Measurements from ENCODE around the gene ORC2. TPM values are rescaled to one million over a fixed set of nuclear protein-coding genes. Genes with fewer than 3 reads are reported as not detected.

Gene ORC2
- total and polyA plus RNA-seq, 10 of the 15 experiments (the other 5 are each of a cell fraction or from before 2014, with no cell fraction given) = 6.1 to 36.9 (median 17.6) TPM

- TF ChIP-seq PKNOX1 (IDR thresholded peaks at IDR 0.05) (no peak), FOXM1 (IDR thresholded peaks at IDR 0.05; ENCODE audit: low read depth, low read length) (no peak), IRF4 (IDR thresholded peaks at IDR 0.05; ENCODE audit: low read depth, low read length) (no peak), SUZ12 (IDR thresholded peaks at IDR 0.05; ENCODE audit: unreplicated experiment) (no peak), TARDBP (IDR thresholded peaks at IDR 0.05; ENCODE audit: borderline replicate concordance) (no peak)
- TF ChIP-seq, protein P1, sequence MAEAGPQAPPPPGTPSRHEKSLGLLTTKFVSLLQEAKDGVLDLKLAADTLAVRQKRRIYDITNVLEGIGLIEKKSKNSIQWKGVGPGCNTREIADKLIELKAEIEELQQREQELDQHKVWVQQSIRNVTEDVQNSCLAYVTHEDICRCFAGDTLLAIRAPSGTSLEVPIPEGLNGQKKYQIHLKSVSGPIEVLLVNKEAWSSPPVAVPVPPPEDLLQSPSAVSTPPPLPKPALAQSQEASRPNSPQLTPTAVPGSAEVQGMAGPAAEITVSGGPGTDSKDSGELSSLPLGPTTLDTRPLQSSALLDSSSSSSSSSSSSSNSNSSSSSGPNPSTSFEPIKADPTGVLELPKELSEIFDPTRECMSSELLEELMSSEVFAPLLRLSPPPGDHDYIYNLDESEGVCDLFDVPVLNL (IDR thresholded peaks at IDR 0.05; ENCODE audit: low read depth, low read length) = no peak
Measured at GRCh38 chr2:200945395-200945729, 18.1 kb downstream of the ORC2 start (continued).

- ChIA-PET RAD21 (ENCODE audit: unreplicated experiment) (interaction anchor here (1.0 to 1.9 kb wide), 3 partner anchors 19 to 123 kb away, joined by 3 to 8 read pairs (median 4); partner anchors contain the start of gene ORC2), POLR2A (interaction anchor here (0.6 to 2.1 kb wide), 3 partner anchors 15 to 158 kb away, joined by 4 to 11 read pairs (median 7); partner anchors contain the start of gene ORC2), SMC1A (ENCODE audit: uncharacterized antibody, unreplicated experiment) (interaction anchor here (0.9 to 2.9 kb wide), 8 partner anchors 9 to 814 kb away, joined by 3 to 7 read pairs (median 4); partner anchors contain the start of gene CASP10), CTCF (interaction anchor here (0.5 to 2.2 kb wide), 11 partner anchors 10 to 411 kb away, joined by 3 to 9 read pairs (median 3); partner anchors contain the start of gene ORC2)
- H3K4me1 ChIP-seq (ENCODE audit: control insufficient read depth, insufficient read depth, low read length) = no peaks in the 10 kb centered on the region
- H4K20me1 ChIP-seq (ENCODE audit: control insufficient read depth, insufficient read depth) = no peaks in the 10 kb centered on the region
- H3K79me2 ChIP-seq (ENCODE audit: control insufficient read depth, insufficient read depth, low read length) = no peaks in the 10 kb centered on the region
- no peak overlapping the region for H3K4me3 ChIP-seq
- H2AFZ ChIP-seq (ENCODE audit: control insufficient read depth, low read depth, low read length) = no peak overlapping the region
- intact Hi-C loops (cut with micrococcal nuclease; ENCODE audit: unreplicated experiment) (no loop called here), in situ Hi-C loops (cut with MboI) (no loop called here)
- no peak overlapping the region for H3K9ac ChIP-seq (ENCODE audit: control insufficient read depth, insufficient read depth, low read length)
- no peak overlapping the region for H3K4me2 ChIP-seq (ENCODE audit: control insufficient read depth, insufficient read depth)
- no TSS peak for BruUV-seq (replicated peaks)
- WGBS (ENCODE audit: insufficient coverage, insufficient replicate concordance, low lambda C conversion rate, missing lambda C conversion rate) = 70% methylated on average over 12 of the region's 12 CpGs
- H3K9me3 ChIP-seq (replicated peaks; ENCODE audit: control insufficient read depth, insufficient read depth, low read length) = no peaks in the 10 kb centered on the region
- no peak for DNase-seq (ENCODE audit: low read depth, low spot score)
- H3K36me3 ChIP-seq (ENCODE audit: control insufficient read depth in 2 of 2, insufficient read depth in 2 of 2, low read length in 1 of 2) = peaks cover 1 to 6% of the 10 kb centered on the region in 2 experiments
- peak; percentile 55 for ATAC-seq
- H3K27me3 ChIP-seq (replicated peaks in 1 of 2; ENCODE audit: control insufficient read depth in 2 of 2, insufficient read depth in 2 of 2, low read length in 1 of 2) = no peaks in the 10 kb centered on the region
- H3K27ac ChIP-seq (ENCODE audit: control insufficient read depth, insufficient read depth) = no peak overlapping the region
- no peak for FAIRE-seq
- TF ChIP-seq WRNIP1 (IDR thresholded peaks at IDR 0.05; ENCODE audit: borderline replicate concordance, low read depth, low read length) (no peak), JUNB (IDR thresholded peaks at IDR 0.05) (peak; percentile 62), KAT2A (conservative IDR thresholded peaks at IDR 0.05; ENCODE audit: control insufficient read depth, low read depth, low read length) (no peak), RFX5 (IDR thresholded peaks at IDR 0.05; ENCODE audit: low read depth, low read length) (no peak), CBFB (IDR thresholded peaks at IDR 0.05; ENCODE audit: low read depth) (no peak), ZNF207 (IDR thresholded peaks at IDR 0.05; ENCODE audit: borderline replicate concordance) (no peak), BRCA1 (IDR thresholded peaks at IDR 0.05; ENCODE audit: low read depth, low read length) (no peak), NR2F1 (conservative IDR thresholded peaks at IDR 0.05) (0 out of 2 replicates have a peak, but pooled peaks have one; percentile 15)
- TF ChIP-seq, protein P2, sequence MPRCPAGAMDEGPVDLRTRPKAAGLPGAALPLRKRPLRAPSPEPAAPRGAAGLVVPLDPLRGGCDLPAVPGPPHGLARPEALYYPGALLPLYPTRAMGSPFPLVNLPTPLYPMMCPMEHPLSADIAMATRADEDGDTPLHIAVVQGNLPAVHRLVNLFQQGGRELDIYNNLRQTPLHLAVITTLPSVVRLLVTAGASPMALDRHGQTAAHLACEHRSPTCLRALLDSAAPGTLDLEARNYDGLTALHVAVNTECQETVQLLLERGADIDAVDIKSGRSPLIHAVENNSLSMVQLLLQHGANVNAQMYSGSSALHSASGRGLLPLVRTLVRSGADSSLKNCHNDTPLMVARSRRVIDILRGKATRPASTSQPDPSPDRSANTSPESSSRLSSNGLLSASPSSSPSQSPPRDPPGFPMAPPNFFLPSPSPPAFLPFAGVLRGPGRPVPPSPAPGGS (IDR thresholded peaks at IDR 0.05; ENCODE audit: borderline replicate concordance, insufficient read depth, low read depth, low read length, poor library complexity, severe bottlenecking) = peak; percentile 22
Measured at GRCh38 chr2:200944467-200945394, 18.7 kb downstream of the ORC2 start.

All from GM12878 (cell line).